Occipital lobe (tissue), 2 donors: ENCODE results near the gene VGLL4. TPM values are rescaled to one million over a fixed set of nuclear protein-coding genes. Genes with fewer than 3 reads are reported as not detected.
"Not testable (repeated sequence)": the region's sequence is repeated elsewhere in the genome, so short reads cannot be mapped to it uniquely, and the experiment has no call there.

ENCODE experiments used
- DNase-seq: peaks from one replicate; lab custom pipeline; 2025; lab: John Stamatoyannopoulos, UW
- total RNA-seq: library from RNA; depleted of rRNA; stranded (reverse); fragments of >200 nt; gene quantifications from one replicate; pipeline ENCODE4 v1.2.3, GENCODE V29; 2014

VGLL4 gene
- total RNA-seq, 1 donor from 2014 or later, result 86.1 TPM

GRCh38 chr3:11607816-11608215 lies 35.9 kb downstream of the VGLL4 start:
- DNase-seq, result no peak

GRCh38 chr3:11606865-11607440 lies 36.8 kb downstream of the VGLL4 start:
- no peak for DNase-seq

- DNase-seq, result no peak
These were observed 37.5 kb downstream of the VGLL4 start for GRCh38 chr3:11606090-11606784.

GRCh38 chr3:11605398-11605797 lies 38.3 kb downstream of the VGLL4 start:
- DNase-seq, result no peak

- DNase-seq, result no peak
These were observed 39.4 kb downstream of the VGLL4 start for GRCh38 chr3:11604139-11604892.

- no peak for DNase-seq
These were observed 40.1 kb downstream of the VGLL4 start for GRCh38 chr3:11603628-11604027.

GRCh38 chr3:11602886-11603527 lies 40.7 kb downstream of the VGLL4 start:
- no peak for DNase-seq

GRCh38 chr3:11602239-11602840 lies 41.4 kb downstream of the VGLL4 start:
- DNase-seq, result no peak

GRCh38 chr3:11601446-11602238 lies 42.1 kb downstream of the VGLL4 start:
- DNase-seq, result peak; percentile 13

GRCh38 chr3:11600501-11601282 lies 43.0 kb downstream of the VGLL4 start:
- peak; percentile 75 for DNase-seq

- no peak for DNase-seq
These were observed 47.3 kb downstream of the VGLL4 start for GRCh38 chr3:11596387-11596786.

- not testable (repeated sequence) for DNase-seq
These were observed 48.7 kb downstream of the VGLL4 start for GRCh38 chr3:11595024-11595423.

- no peak for DNase-seq
These were observed 50.2 kb downstream of the VGLL4 start for GRCh38 chr3:11593318-11594034.

- no peak for DNase-seq
These were observed 51.0 kb downstream of the VGLL4 start for GRCh38 chr3:11592445-11593298.

GRCh38 chr3:11591391-11592282 lies 52.1 kb downstream of the VGLL4 start:
- peak; percentile 54 for DNase-seq

- DNase-seq, result no peak
These were observed 52.7 kb downstream of the VGLL4 start for GRCh38 chr3:11591002-11591355.

- DNase-seq, result no peak
These were observed 54.0 kb downstream of the VGLL4 start for GRCh38 chr3:11589706-11590105.
